HG03575 (cell line): Measurements from ENCODE around the gene IGSF11.
"Not testable (repeated sequence)": the region's sequence is repeated elsewhere in the genome, so short reads cannot be mapped to it uniquely, and the experiment has no call there.

Source experiments
- ATAC-seq: cut with Tn5 transposase; IDR thresholded peaks from one replicate; pipeline ENCODE4 v1.9.1; 2021; ENCODE audit not compliant: unreplicated experiment, insufficient number of reproducible peaks, low FRiP score; ENCODE audit errors: extremely low read depth

IGSF11 gene

DNA sequence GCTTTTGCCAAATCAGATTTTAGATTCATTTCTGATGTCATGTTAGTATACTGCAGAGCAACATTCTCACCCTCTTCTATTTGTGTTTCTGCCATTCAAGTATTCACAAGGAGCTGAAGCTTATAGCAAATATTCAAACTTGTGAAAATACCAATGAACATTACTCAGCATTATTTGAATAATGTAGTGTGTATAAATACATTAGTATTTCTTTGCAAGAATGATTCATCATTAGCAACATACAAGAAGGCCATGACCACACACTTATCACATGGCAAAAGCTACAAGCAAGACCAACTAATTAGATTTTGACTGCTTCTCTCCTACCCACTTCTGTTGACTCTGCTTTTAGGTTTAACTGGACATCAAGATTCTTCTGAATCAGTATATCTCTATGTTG lies 124.9 kb downstream of the IGSF11 start:
- no peak for ATAC-seq

DNA sequence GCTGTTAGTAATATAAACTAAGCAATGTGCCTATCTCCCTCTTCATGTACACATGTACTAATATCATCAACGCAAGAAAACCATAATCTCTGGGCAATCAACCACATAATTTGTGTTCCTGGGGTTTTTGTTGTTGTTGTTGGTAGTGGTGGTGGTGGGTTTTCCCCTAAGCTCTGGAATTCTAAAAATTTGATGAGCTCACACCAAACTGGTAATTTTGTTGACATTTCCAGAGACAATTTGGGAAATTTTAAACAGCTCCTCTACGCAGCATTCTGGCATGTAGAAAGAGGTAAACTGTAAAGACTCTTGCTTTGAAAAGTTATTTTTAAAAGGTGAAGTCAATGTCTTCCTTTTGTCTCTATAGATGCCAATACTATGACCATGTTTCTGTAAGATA lies 126.7 kb downstream of the IGSF11 start:
- ATAC-seq = no peak

DNA sequence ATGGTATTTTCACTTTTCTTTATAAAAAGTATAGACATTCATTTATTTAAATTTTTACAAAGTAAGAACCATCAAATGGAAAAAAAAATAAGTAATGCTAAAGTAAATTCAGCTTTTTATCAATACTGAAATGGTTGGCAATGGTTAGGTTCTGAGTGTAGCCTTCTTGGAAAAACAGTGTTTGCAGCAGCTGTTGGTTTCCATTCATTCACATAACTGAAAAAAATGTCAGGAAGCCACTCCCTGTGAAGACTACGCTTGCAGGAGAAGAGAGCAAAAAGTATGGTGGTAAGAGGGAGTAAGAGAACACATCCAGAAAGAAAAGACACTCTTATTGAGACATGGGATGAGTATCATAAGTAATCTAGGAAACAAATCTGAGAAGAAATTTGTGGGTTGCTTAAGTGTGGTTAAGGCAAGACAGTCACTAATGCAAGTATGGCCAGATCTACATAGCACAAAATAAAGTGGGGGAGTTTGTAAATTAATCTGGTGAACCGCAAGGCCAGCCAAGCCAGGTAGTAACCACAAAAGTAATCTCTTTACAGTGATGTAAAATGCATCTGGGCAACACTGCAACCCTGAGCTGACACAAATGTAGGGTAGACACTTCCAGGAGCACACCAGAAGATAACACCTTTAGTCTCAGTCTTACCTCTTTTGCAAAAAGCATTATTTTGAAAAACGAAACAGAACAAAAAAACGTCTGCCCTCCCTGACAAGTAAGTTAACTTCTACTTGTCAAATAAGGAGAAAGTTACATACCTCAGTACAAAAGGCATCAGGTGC lies 133.7 kb downstream of the IGSF11 start:
- ATAC-seq = no peak

DNA sequence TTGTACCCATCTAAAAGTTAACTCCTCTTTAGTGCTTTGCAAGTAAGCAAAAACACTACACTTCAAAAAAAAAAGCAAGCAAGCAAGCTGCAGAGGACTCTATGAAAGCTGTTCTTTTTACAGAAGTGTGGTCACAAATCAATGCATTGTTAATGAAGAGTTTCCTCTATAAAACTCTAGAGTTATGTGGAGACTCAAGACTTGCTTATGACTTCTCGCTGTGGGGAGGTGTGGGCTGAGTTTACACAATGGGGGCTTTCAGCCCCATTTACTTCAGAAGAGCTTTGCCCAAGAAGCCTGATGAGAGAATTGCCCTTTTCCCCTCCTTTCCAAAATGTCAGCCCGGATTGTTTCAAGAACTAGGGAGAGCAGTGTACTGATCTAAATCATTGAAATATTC lies 144.4 kb downstream of the IGSF11 start:
- no peak for ATAC-seq

DNA sequence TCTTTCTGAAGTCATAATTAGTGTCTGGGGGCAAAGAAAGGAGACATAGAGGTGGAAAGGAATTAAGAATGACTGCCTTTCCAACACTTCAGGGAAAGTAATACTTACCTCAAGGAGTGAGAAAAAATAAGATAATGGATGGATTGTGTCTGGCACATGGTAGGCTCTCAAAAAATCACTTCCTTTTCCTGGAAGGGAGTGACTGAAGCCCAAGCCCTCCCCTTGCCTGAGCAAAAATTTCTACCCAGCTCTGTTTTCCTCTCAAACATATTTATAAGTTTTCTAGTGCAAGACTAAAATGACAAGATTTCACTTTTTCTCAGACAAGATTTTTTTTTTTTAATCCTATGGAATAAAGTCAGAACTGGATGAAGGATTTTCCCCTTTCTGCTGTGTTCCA lies 145.0 kb downstream of the IGSF11 start:
- ATAC-seq = no peak

DNA sequence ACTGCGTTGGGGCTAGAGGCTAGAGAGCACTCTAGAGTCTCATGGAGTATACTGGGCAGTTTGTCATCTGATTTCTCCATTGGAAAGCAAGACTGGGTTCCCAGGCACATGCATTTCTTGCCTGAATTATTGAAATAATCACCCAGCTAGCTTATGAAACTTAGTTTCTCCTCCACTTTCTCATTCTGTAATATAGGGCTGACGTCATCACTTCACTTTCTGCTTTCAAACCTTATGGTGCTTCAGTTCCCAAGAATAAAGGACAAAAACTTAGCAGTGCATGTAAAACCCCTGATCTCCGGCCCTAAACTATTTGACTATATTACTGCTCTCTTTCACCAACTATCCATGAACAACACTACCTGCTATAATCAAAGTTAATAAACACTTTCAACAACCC lies 147.9 kb downstream of the IGSF11 start:
- ATAC-seq = no peak

DNA sequence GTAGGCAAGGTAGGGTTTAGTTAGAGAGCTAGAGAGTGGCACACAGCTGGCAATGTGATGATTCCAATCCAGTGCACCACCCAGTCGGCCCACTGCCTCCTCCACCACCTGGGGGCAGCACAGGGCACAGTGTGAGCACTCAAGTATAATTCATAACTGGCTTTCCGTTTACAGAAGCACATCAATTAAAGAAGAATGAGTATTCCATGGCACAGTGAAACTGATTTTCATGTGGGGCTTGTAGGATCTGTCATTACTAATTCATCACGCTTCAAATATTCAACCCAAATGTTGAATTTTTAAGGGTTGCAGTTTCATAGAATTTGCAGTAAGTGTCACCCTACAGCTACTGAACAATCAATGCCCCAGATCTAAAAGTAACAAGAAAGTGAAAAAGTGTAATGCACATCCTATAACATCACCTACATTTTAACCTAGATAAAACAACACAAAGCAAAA lies 149.9 kb downstream of the IGSF11 start:
- ATAC-seq = no peak

DNA sequence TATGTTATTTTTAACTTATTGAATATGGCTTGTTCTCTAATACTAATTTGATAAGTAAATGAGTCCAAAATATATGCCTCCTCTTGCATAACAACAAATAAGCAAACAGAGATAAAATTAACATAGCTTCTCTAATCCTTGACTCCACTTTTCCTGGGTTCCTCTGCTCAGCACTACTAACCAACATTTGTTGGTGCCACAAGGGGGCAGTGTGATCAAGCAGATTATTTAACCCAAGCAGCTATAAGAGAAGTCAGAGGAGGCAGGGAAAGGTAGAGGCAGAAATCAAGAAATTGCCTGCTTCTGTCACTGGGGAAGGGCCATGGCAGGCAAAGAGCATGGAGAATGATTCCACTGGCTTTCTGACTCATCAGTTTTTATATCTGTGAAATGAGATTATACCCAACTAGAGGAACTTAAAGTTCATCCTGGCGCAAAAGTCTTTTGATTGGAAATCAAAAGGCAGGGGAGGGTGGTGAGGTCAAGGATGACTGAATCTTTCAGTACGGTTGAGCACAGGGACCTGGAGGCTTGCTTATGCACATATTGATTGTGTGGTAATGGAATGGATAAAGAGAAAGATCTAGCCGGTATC lies 152.2 kb downstream of the IGSF11 start:
- no peak for ATAC-seq

DNA sequence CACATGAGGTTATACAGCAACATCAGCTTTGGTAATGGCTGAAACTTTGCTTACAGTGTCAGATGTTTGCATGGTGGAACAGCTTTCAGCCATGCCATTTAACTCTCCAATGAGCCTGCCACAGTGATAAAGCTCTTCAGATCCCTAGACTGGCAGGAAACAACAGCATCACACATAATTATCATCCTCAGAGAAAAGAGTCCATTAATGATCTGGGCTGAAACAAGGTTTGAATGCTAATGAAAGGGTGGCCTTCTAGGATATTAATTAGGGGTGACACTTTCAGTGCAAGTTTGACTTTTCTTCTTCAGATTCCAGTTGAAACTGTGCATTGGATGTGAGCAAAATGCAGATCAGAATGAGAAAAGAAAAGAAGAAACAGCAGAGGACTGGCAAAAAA lies 166.6 kb downstream of the IGSF11 start:
- no peak for ATAC-seq

DNA sequence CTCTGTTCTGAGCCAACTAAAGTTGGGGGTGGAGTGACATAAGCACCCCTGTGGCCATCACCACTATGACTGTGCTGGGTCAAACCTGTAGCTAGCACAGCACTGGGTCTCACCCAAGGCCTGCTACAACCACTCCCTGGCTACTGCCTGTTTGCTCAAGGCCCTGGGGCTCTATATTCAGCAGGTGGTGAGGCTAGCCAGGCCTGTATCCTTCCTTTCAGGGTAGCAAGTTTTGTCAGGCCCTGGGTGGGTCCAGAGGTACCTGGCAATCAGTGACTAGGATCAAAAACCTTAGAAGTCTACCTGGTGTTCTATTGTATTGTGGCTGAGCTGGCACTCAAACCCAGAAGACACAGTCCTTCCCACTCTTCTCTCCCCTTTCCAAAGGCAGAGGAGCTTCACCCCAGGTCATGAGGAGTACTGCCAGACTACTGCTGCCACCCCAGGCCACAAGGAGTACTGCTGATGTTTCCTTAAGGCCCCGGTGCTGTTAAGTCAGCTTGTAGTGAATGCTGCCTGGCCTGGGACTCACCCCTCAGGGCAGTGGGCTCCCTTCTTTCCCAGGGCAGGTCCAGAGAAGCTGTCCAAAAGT lies 170.8 kb downstream of the IGSF11 start:
- ATAC-seq = no peak

DNA sequence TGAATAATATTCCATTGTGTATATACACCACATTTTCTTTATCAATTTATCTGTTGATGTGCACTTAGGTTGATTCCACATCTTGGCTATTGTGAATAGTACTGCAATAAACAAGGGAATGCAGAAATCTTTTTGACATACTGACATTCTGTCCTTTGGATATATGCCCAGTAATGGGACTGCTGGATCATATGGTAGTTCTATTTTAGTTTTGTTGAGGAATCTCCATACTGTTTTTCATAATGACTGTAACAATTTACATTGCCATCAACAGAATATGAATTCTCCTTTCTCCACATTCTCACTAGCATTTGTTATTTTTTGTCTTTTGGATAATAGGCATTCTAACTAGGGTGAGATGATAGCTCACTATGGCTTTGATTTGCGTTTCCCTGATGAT lies 174.7 kb downstream of the IGSF11 start:
- ATAC-seq = no peak

DNA sequence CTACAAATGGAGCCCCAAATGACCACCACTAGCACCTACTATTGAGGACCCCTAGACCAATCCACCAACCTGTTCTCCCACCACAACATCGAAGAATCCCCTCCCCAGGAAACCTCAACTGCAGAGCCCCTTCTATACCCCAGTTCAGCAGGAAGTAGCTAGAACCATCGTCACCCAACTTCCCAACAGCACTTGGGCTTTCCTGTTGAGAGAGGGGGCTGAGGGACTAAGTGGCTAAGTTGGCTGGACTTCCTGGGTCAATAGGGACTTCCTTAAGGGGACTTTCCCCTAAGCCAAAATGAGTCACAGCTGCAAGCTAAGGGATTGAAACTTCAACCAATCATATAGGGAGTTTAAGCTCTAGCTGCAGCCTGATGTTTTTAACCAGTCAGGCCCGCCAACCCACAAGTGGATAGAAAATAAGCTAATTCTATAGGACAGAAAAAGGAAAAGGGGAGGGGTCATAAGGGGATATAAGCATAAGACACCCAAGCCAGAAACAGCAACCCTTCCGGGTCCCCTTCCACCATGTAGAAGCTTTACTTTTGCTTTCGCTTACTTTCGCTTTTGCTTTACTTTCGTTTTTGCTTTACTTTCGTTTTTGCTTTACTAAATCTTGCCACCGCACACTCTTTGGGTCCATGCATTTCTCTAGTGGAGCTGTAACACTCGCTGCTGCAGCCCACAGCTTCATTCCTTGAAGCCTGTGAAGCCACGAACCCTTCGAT lies 183.0 kb downstream of the IGSF11 start:
- not testable (repeated sequence) for ATAC-seq

DNA sequence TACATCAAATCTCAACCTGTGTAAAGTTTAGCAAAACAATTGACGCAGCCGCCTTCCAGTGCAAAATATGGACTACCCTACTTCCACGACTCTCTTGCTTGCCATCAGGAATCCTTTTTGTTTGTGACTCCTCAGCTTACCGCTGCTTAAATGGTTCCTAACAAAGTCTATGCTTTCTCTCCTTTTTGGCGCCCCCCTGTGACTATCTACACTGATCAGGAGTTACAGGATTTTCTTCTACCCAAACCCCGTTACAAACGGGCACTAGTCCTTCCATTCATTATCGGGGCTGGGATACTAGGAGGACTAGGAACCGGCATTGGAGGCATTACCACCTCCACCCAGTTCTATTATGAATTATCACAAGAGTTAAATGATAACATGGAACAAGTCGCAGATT lies 184.0 kb downstream of the IGSF11 start:
- no peak for ATAC-seq
